ENCODE results near the gene CD8B2.

Gene CD8B2

DNA sequence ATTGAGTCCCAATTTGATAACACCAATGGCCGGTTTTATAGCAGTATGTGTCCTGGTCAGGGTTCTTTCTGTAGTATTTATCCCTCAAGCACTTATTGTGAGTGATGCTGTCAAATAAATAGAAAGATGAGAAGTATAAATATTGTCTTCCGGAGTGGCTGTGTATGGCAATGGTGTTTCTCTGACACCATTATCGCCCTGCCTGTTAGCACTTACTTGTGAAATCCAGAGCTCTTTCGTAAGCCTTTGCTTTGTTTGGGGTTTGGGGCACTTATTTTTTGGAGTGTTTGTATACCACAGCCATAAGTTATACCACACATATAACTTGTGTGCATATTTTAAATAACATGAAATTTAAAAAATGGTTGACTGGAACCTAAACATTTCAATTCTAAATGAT lies 29.3 kb downstream of the CD8B2 start (continued):
- TF ChIP-seq AEBP2 (tag by site-specific recombination; IDR thresholded peaks at IDR 0.05; ENCODE audit: borderline replicate concordance) (no peak), ZFP69B (tag by site-specific recombination; IDR thresholded peaks at IDR 0.05) (no peak), KLF10 (tag by site-specific recombination; IDR thresholded peaks at IDR 0.05) (no peak)
- TF ChIP-seq, protein P1, sequence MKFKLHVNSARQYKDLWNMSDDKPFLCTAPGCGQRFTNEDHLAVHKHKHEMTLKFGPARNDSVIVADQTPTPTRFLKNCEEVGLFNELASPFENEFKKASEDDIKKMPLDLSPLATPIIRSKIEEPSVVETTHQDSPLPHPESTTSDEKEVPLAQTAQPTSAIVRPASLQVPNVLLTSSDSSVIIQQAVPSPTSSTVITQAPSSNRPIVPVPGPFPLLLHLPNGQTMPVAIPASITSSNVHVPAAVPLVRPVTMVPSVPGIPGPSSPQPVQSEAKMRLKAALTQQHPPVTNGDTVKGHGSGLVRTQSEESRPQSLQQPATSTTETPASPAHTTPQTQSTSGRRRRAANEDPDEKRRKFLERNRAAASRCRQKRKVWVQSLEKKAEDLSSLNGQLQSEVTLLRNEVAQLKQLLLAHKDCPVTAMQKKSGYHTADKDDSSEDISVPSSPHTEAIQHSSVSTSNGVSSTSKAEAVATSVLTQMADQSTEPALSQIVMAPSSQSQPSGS (tag by site-specific recombination; IDR thresholded peaks at IDR 0.05; ENCODE audit: low read depth), result no peak

GRCh38 chr2:106516864-106517263 lies 29.7 kb downstream of the CD8B2 start:
- CTCF ChIA-PET, result no interaction called here
- POLR2A ChIA-PET, result no interaction called here
- no peak overlapping the region for H3K4me3 ChIP-seq (ENCODE audit: low read depth, low read length)
- no peaks in the 10 kb centered on the region for H3K36me3 ChIP-seq (ENCODE audit: control insufficient read depth in 2 of 2, insufficient read depth in 1 of 2, low read length in 2 of 2)
- no peaks in the 10 kb centered on the region for H3K4me1 ChIP-seq (ENCODE audit: control insufficient read depth, insufficient read depth, low read length)
- H3K27ac ChIP-seq (ENCODE audit: extremely low read depth, low read depth, low read length), result no peak overlapping the region
- no peaks in the 10 kb centered on the region for H3K9me3 ChIP-seq (ENCODE audit: control insufficient read depth, insufficient read depth, low read depth, low read length)
- TF ChIP-seq ZNF133 (tag by site-specific recombination; IDR thresholded peaks at IDR 0.05) (no peak), ZNF121 (tag by site-specific recombination; IDR thresholded peaks at IDR 0.05) (no peak), ZNF350 (tag by site-specific recombination; IDR thresholded peaks at IDR 0.05) (no peak), ZNF677 (tag by site-specific recombination; IDR thresholded peaks at IDR 0.05) (no peak), ZNF549 (tag by site-specific recombination; IDR thresholded peaks at IDR 0.05) (no peak), ZNF777 (tag by site-specific recombination; IDR thresholded peaks at IDR 0.05; ENCODE audit: borderline replicate concordance) (no peak), ZNF174 (tag by site-specific recombination; IDR thresholded peaks at IDR 0.05) (no peak), PRDM6 (tag by site-specific recombination; IDR thresholded peaks at IDR 0.05) (no peak), ZNF585B (tag by site-specific recombination; IDR thresholded peaks at IDR 0.05) (no peak), ZNF701 (tag by site-specific recombination; IDR thresholded peaks at IDR 0.05) (no peak)
- TF ChIP-seq, protein P1 (tag by site-specific recombination; IDR thresholded peaks at IDR 0.05; ENCODE audit: low read depth), result no peak
- TF ChIP-seq, protein P2, sequence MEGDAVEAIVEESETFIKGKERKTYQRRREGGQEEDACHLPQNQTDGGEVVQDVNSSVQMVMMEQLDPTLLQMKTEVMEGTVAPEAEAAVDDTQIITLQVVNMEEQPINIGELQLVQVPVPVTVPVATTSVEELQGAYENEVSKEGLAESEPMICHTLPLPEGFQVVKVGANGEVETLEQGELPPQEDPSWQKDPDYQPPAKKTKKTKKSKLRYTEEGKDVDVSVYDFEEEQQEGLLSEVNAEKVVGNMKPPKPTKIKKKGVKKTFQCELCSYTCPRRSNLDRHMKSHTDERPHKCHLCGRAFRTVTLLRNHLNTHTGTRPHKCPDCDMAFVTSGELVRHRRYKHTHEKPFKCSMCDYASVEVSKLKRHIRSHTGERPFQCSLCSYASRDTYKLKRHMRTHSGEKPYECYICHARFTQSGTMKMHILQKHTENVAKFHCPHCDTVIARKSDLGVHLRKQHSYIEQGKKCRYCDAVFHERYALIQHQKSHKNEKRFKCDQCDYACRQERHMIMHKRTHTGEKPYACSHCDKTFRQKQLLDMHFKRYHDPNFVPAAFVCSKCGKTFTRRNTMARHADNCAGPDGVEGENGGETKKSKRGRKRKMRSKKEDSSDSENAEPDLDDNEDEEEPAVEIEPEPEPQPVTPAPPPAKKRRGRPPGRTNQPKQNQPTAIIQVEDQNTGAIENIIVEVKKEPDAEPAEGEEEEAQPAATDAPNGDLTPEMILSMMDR (tag by site-specific recombination; IDR thresholded peaks at IDR 0.05), result no peak
- TF ChIP-seq, protein P3, sequence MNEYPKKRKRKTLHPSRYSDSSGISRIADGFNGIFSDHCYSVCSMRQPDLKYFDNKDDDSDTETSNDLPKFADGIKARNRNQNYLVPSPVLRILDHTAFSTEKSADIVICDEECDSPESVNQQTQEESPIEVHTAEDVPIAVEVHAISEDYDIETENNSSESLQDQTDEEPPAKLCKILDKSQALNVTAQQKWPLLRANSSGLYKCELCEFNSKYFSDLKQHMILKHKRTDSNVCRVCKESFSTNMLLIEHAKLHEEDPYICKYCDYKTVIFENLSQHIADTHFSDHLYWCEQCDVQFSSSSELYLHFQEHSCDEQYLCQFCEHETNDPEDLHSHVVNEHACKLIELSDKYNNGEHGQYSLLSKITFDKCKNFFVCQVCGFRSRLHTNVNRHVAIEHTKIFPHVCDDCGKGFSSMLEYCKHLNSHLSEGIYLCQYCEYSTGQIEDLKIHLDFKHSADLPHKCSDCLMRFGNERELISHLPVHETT (tag by site-specific recombination; IDR thresholded peaks at IDR 0.05), result no peak
- TF ChIP-seq, protein P4, sequence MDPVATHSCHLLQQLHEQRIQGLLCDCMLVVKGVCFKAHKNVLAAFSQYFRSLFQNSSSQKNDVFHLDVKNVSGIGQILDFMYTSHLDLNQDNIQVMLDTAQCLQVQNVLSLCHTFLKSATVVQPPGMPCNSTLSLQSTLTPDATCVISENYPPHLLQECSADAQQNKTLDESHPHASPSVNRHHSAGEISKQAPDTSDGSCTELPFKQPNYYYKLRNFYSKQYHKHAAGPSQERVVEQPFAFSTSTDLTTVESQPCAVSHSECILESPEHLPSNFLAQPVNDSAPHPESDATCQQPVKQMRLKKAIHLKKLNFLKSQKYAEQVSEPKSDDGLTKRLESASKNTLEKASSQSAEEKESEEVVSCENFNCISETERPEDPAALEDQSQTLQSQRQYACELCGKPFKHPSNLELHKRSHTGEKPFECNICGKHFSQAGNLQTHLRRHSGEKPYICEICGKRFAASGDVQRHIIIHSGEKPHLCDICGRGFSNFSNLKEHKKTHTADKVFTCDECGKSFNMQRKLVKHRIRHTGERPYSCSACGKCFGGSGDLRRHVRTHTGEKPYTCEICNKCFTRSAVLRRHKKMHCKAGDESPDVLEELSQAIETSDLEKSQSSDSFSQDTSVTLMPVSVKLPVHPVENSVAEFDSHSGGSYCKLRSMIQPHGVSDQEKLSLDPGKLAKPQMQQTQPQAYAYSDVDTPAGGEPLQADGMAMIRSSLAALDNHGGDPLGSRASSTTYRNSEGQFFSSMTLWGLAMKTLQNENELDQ (tag by site-specific recombination; IDR thresholded peaks at IDR 0.05; ENCODE audit: low read depth), result no peak
- TF ChIP-seq, protein P5, sequence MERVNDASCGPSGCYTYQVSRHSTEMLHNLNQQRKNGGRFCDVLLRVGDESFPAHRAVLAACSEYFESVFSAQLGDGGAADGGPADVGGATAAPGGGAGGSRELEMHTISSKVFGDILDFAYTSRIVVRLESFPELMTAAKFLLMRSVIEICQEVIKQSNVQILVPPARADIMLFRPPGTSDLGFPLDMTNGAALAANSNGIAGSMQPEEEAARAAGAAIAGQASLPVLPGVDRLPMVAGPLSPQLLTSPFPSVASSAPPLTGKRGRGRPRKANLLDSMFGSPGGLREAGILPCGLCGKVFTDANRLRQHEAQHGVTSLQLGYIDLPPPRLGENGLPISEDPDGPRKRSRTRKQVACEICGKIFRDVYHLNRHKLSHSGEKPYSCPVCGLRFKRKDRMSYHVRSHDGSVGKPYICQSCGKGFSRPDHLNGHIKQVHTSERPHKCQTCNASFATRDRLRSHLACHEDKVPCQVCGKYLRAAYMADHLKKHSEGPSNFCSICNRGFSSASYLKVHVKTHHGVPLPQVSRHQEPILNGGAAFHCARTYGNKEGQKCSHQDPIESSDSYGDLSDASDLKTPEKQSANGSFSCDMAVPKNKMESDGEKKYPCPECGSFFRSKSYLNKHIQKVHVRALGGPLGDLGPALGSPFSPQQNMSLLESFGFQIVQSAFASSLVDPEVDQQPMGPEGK (tag by site-specific recombination; IDR thresholded peaks at IDR 0.05), result no peak
- TF ChIP-seq, protein P6, sequence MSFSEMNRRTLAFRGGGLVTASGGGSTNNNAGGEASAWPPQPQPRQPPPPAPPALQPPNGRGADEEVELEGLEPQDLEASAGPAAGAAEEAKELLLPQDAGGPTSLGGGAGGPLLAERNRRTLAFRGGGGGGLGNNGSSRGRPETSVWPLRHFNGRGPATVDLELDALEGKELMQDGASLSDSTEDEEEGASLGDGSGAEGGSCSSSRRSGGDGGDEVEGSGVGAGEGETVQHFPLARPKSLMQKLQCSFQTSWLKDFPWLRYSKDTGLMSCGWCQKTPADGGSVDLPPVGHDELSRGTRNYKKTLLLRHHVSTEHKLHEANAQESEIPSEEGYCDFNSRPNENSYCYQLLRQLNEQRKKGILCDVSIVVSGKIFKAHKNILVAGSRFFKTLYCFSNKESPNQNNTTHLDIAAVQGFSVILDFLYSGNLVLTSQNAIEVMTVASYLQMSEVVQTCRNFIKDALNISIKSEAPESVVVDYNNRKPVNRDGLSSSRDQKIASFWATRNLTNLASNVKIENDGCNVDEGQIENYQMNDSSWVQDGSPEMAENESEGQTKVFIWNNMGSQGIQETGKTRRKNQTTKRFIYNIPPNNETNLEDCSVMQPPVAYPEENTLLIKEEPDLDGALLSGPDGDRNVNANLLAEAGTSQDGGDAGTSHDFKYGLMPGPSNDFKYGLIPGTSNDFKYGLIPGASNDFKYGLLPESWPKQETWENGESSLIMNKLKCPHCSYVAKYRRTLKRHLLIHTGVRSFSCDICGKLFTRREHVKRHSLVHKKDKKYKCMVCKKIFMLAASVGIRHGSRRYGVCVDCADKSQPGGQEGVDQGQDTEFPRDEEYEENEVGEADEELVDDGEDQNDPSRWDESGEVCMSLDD (tag by site-specific recombination; IDR thresholded peaks at IDR 0.05), result no peak
